ENCODE measurements around the gene ACD.

- no peak for TF ChIP-seq EZH2 (IDR thresholded peaks at IDR 0.05; ENCODE audit: low read depth, low read length, severe bottlenecking)
- TF ChIP-seq SIN3A (conservative IDR thresholded peaks at IDR 0.05 in 1 of 2, IDR thresholded peaks at IDR 0.05 in 1 of 2; ENCODE audit: low read depth in 1 of 2, low read length in 2 of 2) = no peak
- TF ChIP-seq POLR2A (IDR thresholded peaks at IDR 0.05; ENCODE audit: control extremely low read depth in 1 of 2, low read depth in 2 of 2, low read length in 2 of 2) = no peak
- TF ChIP-seq ATF2 (IDR thresholded peaks at IDR 0.05; ENCODE audit: low read length) = no peak
- no peak for TF ChIP-seq HDAC6 (IDR thresholded peaks at IDR 0.05; ENCODE audit: low read depth, low read length)
- TF ChIP-seq BRCA1 (IDR thresholded peaks at IDR 0.05; ENCODE audit: low read depth, low read length) = no peak
- no peak for TF ChIP-seq RNF2 (IDR thresholded peaks at IDR 0.05; ENCODE audit: borderline replicate concordance, low read depth, low read length, missing control alignments, poor library complexity, severe bottlenecking)
- no peak for TF ChIP-seq BACH1 (IDR thresholded peaks at IDR 0.05; ENCODE audit: low read length)
- no peak for TF ChIP-seq CTCF (IDR thresholded peaks at IDR 0.05; ENCODE audit: control extremely low read depth in 1 of 3, insufficient read depth in 1 of 3, low read depth in 1 of 3, low read length in 3 of 3)
Measured at GRCh38 chr16:67708368-67708771, 48.3 kb upstream of the ACD start.
